ENCODE measurements around the gene CTNNA2. TPM values are rescaled to one million over a fixed set of nuclear protein-coding genes. Genes with fewer than 3 reads are reported as not detected.

Gene CTNNA2
- total RNA-seq, 2 donors from 2014 or later = not detected

- DNase-seq (no peak), ATAC-seq (no peak)
- intact Hi-C loops (cut with DNase I) = no loop called here
Measured at GRCh38 chr2:80510716-80511115, 997.9 kb downstream of the CTNNA2 start.

GRCh38 chr2:80515964-80516363, 1003.1 kb downstream of the CTNNA2 start:
- ATAC-seq (no peak), DNase-seq (no peak)
- intact Hi-C loops (cut with DNase I) = no loop called here

- intact Hi-C loops (cut with DNase I) = no loop called here
- DNase-seq = no peak
- ATAC-seq = no peak
Measured at GRCh38 chr2:80517316-80517715, 1004.5 kb downstream of the CTNNA2 start.

GRCh38 chr2:80519121-80519643, 1006.3 kb downstream of the CTNNA2 start:
- ATAC-seq (no peak), DNase-seq (no peak)
- intact Hi-C loops (cut with DNase I) = no loop called here

- no peak for ATAC-seq
- intact Hi-C loops (cut with DNase I) = no loop called here
- DNase-seq = no peak
Measured at GRCh38 chr2:80519699-80520291, 1006.9 kb downstream of the CTNNA2 start.

- no peak for DNase-seq
- intact Hi-C loops (cut with DNase I) = no loop called here
- no peak for ATAC-seq
Measured at GRCh38 chr2:80525152-80525551, 1012.3 kb downstream of the CTNNA2 start.

- DNase-seq (no peak), ATAC-seq (no peak)
- intact Hi-C loops (cut with DNase I) = no loop called here
Measured at GRCh38 chr2:80527119-80527518, 1014.3 kb downstream of the CTNNA2 start.

- DNase-seq (no peak), ATAC-seq (no peak)
- intact Hi-C loops (cut with DNase I) = no loop called here
Measured at GRCh38 chr2:80529466-80530165, 1016.8 kb downstream of the CTNNA2 start.

- DNase-seq (no peak), ATAC-seq (no peak)
- intact Hi-C loops (cut with DNase I) = no loop called here
Measured at GRCh38 chr2:80530442-80531064, 1017.7 kb downstream of the CTNNA2 start.

- ATAC-seq (no peak), DNase-seq (no peak)
- intact Hi-C loops (cut with DNase I) = no loop called here
Measured at GRCh38 chr2:80531319-80531718, 1018.5 kb downstream of the CTNNA2 start.

GRCh38 chr2:80545420-80546210, 1032.8 kb downstream of the CTNNA2 start:
- DNase-seq = no peak
- no peak for ATAC-seq
- intact Hi-C loops (cut with DNase I) = no loop called here

- ATAC-seq (no peak), DNase-seq (no peak)
- intact Hi-C loops (cut with DNase I) = no loop called here
Measured at GRCh38 chr2:80546766-80547165, 1033.9 kb downstream of the CTNNA2 start.

- intact Hi-C loops (cut with DNase I) = no loop called here
- ATAC-seq = no peak
- DNase-seq = no peak
Measured at GRCh38 chr2:80547344-80547743, 1034.5 kb downstream of the CTNNA2 start.

GRCh38 chr2:80548469-80548868, 1035.6 kb downstream of the CTNNA2 start:
- ATAC-seq = peak; percentile 84 to 93
- peak; percentile 44 for DNase-seq
- intact Hi-C loops (cut with DNase I) = no loop called here

- intact Hi-C loops (cut with DNase I) = no loop called here
- no peak for ATAC-seq
- DNase-seq = no peak
Measured at GRCh38 chr2:80549901-80550300, 1037.0 kb downstream of the CTNNA2 start.

- intact Hi-C loops (cut with DNase I) = no loop called here
- peak in 1 of 2 donors; percentile 61 for ATAC-seq
- DNase-seq = no peak
Measured at GRCh38 chr2:80560326-80560725, 1047.5 kb downstream of the CTNNA2 start.

- intact Hi-C loops (cut with DNase I) = no loop called here
- ATAC-seq (no peak), DNase-seq (no peak)
Measured at GRCh38 chr2:80568011-80568410, 1055.2 kb downstream of the CTNNA2 start.

GRCh38 chr2:80573167-80573566, 1060.3 kb downstream of the CTNNA2 start:
- intact Hi-C loops (cut with DNase I) = no loop called here
- no peak for DNase-seq
- no peak for ATAC-seq

GRCh38 chr2:80573950-80574349, 1061.1 kb downstream of the CTNNA2 start:
- no peak for DNase-seq
- intact Hi-C loops (cut with DNase I) = no loop called here

GRCh38 chr2:80579756-80580155, 1066.9 kb downstream of the CTNNA2 start:
- intact Hi-C loops (cut with DNase I) = no loop called here
- ATAC-seq (no peak), DNase-seq (no peak)

More at GRCh38 chr2:80573950-80574349, 1061.1 kb downstream of the CTNNA2 start:
- no peak for ATAC-seq

Data from left cardiac atrium (tissue), 4 donors.